Left lung (tissue), 10 donors: ENCODE results near the gene PAK2. TPM values are rescaled to one million over a fixed set of nuclear protein-coding genes. Genes with fewer than 3 reads are reported as not detected.

Experiments used
- ATAC-seq: fragments of 200-7000 bp; cut with Tn5 transposase; one replicate; pipeline ENCODE4 v1.9.1; 2020; ENCODE audit warnings: moderate library complexity
- DNase-seq, 4 donors: peaks; one replicate each; pipeline ENCODE4 v3.0.0-alpha.2; 2013 to 2020
- H3K27ac ChIP-seq, 2 donors: fragments of 200-600 bp; sonication (generic) in 1 of 2; one replicate each; pipeline versions ENCODE4 v1.5.0 to v1.8.0; 2020 to 2021
- H3K27me3 ChIP-seq, 2 donors: fragments of 200-600 bp; sonication (generic) in 1 of 2; one replicate each; pipeline versions ENCODE4 v1.5.0 to v1.8.0; 2020 to 2021
- H3K36me3 ChIP-seq, 2 donors: fragments of 200-600 bp; sonication (generic) in 1 of 2; one replicate each; pipeline versions ENCODE4 v1.5.0 to v1.8.0; 2020 to 2021
- H3K4me1 ChIP-seq, 2 donors: fragments of 200-600 bp; one replicate each; pipeline ENCODE4 v1.8.0; 2021
- H3K4me3 ChIP-seq, 2 donors: fragments of 200-600 bp; sonication (generic) in 1 of 2; one replicate each; pipeline versions ENCODE4 v1.5.0 to v1.8.0; 2020 to 2021; ENCODE audit warnings: mild to moderate bottlenecking in 1 of 2
- H3K9me3 ChIP-seq, 2 donors: fragments of 200-600 bp; sonication (generic) in 1 of 2; one replicate each; pipeline versions ENCODE4 v1.5.0 to v1.8.0; 2020 to 2021
- intact Hi-C, 2 donors: fragments of 100-400 bp; cut with DNase I; formaldehyde crosslinking; loops; one replicate each; pipeline versions ENCODE4 v1.11.2 to v1.14.2; 2022
- polyA plus RNA-seq, 6 donors: library from polyadenylated mRNA; unstranded; fragments of 120-200 nt; gene quantifications; one replicate each; pipeline ENCODE4 v1.2.1, GENCODE V29; 2013; ENCODE audit not compliant: insufficient read length in 6 of 6
- total RNA-seq, 2 donors: library from RNA; stranded (reverse); fragmentation: NEBNext Ultra II Directional; extraction: Animal tissue kit (Norgen Biotek cat#: 25700); gene quantifications; one replicate each; pipeline ENCODE4 v1.2.1, GENCODE V29; 2021
- TF ChIP-seq, protein P1 (sequence below), 2 donors: fragments of 200-600 bp; sonication (generic) in 1 of 2; IDR thresholded peaks; one replicate each; pipeline versions ENCODE4 v1.5.0 to v1.8.0; 2021; ENCODE audit warnings: antibody characterized with exemption in 2 of 2
- donor health status: DM: no; HTN: yes; CAD: no.
- donor health status: DM: no; HTN: no; CAD: no.

The PAK2 gene
- total and polyA plus RNA-seq, 8 donors: 62.8 to 87.1 (median 76.9) TPM

DNA sequence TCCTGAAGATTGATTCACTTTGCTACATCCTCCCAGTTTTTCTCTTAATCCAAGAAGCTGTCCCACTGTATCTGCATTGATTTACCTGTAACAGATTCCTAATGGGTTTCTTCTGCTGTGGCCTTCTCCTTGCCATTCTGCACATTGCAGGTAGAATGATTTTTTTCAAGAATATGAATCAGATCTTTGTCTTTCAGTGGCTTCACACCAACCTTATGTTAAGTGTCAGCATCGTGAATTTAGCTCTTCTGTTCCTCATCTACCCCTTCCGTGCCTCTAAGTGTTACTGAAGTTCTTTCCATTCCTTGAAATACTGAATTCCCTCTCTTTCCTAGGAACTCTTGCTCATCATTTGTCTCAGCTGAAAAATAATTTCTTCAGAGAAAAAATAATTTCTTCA, 135.6 kb downstream of the PAK2 start:
- intact Hi-C loops: no loop called here
- TF ChIP-seq, protein P1, sequence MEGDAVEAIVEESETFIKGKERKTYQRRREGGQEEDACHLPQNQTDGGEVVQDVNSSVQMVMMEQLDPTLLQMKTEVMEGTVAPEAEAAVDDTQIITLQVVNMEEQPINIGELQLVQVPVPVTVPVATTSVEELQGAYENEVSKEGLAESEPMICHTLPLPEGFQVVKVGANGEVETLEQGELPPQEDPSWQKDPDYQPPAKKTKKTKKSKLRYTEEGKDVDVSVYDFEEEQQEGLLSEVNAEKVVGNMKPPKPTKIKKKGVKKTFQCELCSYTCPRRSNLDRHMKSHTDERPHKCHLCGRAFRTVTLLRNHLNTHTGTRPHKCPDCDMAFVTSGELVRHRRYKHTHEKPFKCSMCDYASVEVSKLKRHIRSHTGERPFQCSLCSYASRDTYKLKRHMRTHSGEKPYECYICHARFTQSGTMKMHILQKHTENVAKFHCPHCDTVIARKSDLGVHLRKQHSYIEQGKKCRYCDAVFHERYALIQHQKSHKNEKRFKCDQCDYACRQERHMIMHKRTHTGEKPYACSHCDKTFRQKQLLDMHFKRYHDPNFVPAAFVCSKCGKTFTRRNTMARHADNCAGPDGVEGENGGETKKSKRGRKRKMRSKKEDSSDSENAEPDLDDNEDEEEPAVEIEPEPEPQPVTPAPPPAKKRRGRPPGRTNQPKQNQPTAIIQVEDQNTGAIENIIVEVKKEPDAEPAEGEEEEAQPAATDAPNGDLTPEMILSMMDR (IDR thresholded peaks at IDR 0.05): no peak
- no peak for ATAC-seq

More for the DNA sequence above, 135.6 kb downstream of the PAK2 start:
- Histone ChIP-seq H3K27me3 (no peaks in the 10 kb centered on the region), H3K4me1 (peaks cover 0 to 14% of the 10 kb centered on the region in 2 donors), H3K9me3 (no peaks in the 10 kb centered on the region), H3K4me3 (no peak overlapping the region), H3K27ac (no peak overlapping the region), H3K36me3 (peaks cover 0 to 4% of the 10 kb centered on the region in 2 donors)
- DNase-seq: no peak

Other genes with a start within 250 kb of the PAK2 start
- gene RNF168, start 236.1 kb upstream of the PAK2 start, total RNA-seq: 10 to 100 TPM; 22.8 to 30.0 TPM
- gene RNF168, start 236.1 kb upstream of the PAK2 start, polyA plus RNA-seq: 10 to 100 TPM; 18.1 to 19.6 (median 18.6) TPM
- not detected for gene SMCO1, start 224.5 kb upstream of the PAK2 start, total RNA-seq
- under 1 TPM in 1 of 6 donors, not detected in 5; 0.07 TPM for gene SMCO1, start 224.5 kb upstream of the PAK2 start, polyA plus RNA-seq
- gene WDR53, start 171.3 kb upstream of the PAK2 start, total RNA-seq: 10 to 100 TPM; 10.2 to 10.7 TPM
- 10 to 100 TPM; 12.8 to 21.8 (median 17.6) TPM for gene WDR53, start 171.3 kb upstream of the PAK2 start, polyA plus RNA-seq
- gene FBXO45, start 171.2 kb upstream of the PAK2 start, total RNA-seq: 10 to 100 TPM in 1 of 2 donors, 1 to 10 TPM in 1; 8.2 to 10.0 TPM
- 10 to 100 TPM; 14.1 to 17.1 (median 15.4) TPM for gene FBXO45, start 171.2 kb upstream of the PAK2 start, polyA plus RNA-seq
- gene NRROS, start 100.2 kb upstream of the PAK2 start, total RNA-seq: 10 to 100 TPM; 12.3 to 21.8 TPM
- 1 to 10 TPM; 4.8 to 9.5 (median 7.0) TPM for gene NRROS, start 100.2 kb upstream of the PAK2 start, polyA plus RNA-seq
- gene CEP19, start 27.6 kb upstream of the PAK2 start, total RNA-seq: 1 to 10 TPM; 3.1 TPM
- gene CEP19, start 27.6 kb upstream of the PAK2 start, polyA plus RNA-seq: 1 to 10 TPM; 3.0 to 4.7 (median 3.8) TPM
- 10 to 100 TPM; 21.7 to 21.9 TPM for gene PIGX, start 27.5 kb upstream of the PAK2 start, total RNA-seq
- gene PIGX, start 27.5 kb upstream of the PAK2 start, polyA plus RNA-seq: 10 to 100 TPM; 20.1 to 28.2 (median 22.5) TPM
- gene SENP5, start 128.1 kb downstream of the PAK2 start, total RNA-seq: 10 to 100 TPM; 26.9 to 29.9 TPM
- gene SENP5, start 128.1 kb downstream of the PAK2 start, polyA plus RNA-seq: 10 to 100 TPM; 25.2 to 43.8 (median 31.0) TPM
- gene NCBP2, start 202.7 kb downstream of the PAK2 start, total RNA-seq: 10 to 100 TPM; 56.0 to 60.9 TPM
- 10 to 100 TPM; 78.2 to 95.9 (median 91.4) TPM for gene NCBP2, start 202.7 kb downstream of the PAK2 start, polyA plus RNA-seq
- 1 to 10 TPM; 2.9 to 6.3 TPM for gene PIGZ, start 229.0 kb downstream of the PAK2 start, total RNA-seq
- gene PIGZ, start 229.0 kb downstream of the PAK2 start, polyA plus RNA-seq: 1 to 10 TPM; 1.0 to 2.5 (median 1.9) TPM